GM18526 (cell line): ENCODE results near the gene HES1.

Source experiments
- POLR2A ChIP-seq: IDR thresholded peaks from 3 replicates; pipeline ENCODE4 v1.6.1; 2011; ENCODE audit not compliant: insufficient read length; ENCODE audit errors: extremely low read depth

Gene HES1

GRCh38 chr3:194132465-194133286 is 3.3 kb upstream of the HES1 start:
- TF ChIP-seq POLR2A, result no peak

DNA sequence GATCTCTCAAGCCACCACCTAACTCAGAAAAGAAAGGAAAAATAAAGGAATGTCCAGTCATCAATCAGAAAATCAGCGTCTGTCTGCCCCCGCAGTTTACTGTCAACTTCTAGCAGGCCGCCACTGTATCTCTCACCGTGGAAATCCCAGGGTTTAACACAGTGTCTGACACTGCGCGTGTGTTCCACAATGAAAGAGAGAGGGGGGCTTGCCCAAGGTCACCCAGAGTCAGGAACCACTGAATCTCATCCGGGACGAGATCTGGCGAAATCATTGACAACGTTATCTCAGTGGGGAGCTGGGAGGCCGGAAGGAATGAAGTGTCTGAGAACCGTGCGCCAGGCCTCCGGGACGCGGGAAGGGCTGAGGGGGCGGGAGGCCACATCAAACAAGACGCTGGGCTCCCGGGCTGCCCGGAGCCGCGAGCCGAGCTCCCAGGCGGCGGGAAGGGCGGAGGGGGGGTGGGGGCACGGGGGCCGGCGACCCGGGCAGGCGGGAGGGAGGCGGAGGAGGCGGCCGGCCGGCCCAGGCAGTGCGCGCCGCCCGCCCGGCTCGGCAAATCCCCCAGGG is 2.2 kb upstream of the HES1 start:
- TF ChIP-seq POLR2A, result no peak

GRCh38 chr3:194134231-194134756 is 1.7 kb upstream of the HES1 start:
- no peak for TF ChIP-seq POLR2A

GRCh38 chr3:194134757-194135515 is 1.0 kb upstream of the HES1 start:
- peak; percentile 24 for TF ChIP-seq POLR2A

DNA sequence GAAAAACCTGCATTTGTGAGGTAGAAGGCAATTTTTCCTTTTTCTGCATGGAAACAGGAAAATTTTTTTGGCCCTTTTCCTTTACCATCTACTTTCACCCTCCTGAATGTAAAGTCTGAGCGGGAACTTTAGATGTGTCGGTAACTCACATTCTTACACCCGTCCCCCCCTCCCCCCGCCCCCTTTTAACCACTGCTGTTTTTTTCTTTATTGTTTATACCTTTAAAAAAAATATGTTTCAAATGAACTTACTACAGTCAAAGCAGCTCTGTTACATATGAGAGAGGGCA is 487 bp upstream of the HES1 start:
- no peak for TF ChIP-seq POLR2A

DNA sequence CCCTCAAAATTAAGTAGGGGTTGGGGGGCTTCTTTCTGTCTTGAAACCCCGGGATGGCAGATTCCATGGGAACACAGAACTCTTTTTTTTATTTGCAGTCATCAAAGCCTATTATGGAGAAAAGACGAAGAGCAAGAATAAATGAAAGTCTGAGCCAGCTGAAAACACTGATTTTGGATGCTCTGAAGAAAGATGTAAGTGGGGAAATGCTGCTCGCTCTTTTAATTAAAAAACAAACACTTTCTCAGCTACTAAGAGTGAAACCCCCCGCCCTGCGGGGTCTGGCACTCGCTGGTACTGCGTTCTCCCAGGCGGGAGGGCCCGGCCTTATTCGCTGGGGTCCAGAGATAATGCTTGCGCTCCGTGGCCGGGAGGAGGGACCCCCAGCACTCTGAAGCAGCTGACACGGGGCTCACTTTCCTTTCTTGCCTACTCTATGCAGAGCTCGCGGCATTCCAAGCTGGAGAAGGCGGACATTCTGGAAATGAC is 615 bp downstream of the HES1 start:
- no peak for TF ChIP-seq POLR2A

- no peak for TF ChIP-seq POLR2A
These were observed 1.1 kb downstream of the HES1 start for GRCh38 chr3:194137008-194137505.

GRCh38 chr3:194137506-194138474 is 1.8 kb downstream of the HES1 start:
- TF ChIP-seq POLR2A, result peak; percentile 44

DNA sequence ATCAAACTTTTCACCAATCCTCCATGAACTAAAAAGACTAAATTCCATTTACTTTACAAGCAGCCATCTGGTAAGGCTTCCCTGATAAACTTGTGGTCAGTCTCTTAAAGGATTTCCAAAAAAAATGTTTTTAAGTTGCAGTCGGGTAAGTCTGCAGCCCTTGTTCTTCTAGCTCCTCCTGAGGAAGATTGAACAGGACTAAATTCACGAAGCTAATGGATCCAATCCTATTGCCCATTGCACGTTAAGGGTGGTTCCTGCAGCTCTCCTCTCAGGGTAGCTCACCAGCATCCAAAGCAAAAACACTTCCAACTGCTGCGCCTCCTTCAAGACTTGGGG is 2.8 kb downstream of the HES1 start:
- no peak for TF ChIP-seq POLR2A

DNA sequence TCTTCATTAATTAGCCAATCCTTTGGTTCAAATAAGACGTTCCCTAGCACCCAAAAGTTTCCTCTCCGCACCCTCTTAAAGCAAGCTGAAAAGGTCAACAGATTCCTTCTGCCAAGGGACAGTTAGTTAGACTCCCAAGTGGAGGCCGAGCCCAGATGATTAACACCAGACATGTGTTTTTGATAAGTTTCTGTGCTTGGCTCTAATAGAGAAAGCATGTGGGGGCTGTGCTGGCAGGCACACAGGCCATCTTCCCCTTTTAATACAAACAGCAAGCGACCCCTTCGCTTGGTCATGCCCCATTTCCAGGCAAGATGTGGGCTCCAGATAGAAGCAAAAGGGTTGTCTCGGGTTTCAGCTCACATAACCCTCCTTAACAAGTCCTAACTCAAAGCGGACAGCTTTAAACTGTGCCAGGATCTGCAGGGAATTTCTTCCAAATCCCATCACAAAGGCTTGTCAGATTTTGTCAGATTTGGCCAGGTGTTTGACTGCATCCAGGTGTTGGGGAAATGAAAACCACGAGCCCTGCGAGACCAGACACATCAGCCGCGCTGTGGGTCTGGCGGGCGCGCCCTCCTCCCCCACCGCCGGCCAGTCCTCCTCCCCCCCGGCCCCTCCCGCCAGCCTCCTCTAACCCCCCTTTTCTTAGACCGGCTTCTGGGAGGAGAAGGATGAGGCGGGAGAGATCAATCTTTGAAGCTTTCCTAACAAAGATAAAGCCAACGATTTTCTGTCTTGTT is 3.3 kb downstream of the HES1 start:
- no peak for TF ChIP-seq POLR2A

GRCh38 chr3:194139814-194140391 is 4.0 kb downstream of the HES1 start:
- no peak for TF ChIP-seq POLR2A

DNA sequence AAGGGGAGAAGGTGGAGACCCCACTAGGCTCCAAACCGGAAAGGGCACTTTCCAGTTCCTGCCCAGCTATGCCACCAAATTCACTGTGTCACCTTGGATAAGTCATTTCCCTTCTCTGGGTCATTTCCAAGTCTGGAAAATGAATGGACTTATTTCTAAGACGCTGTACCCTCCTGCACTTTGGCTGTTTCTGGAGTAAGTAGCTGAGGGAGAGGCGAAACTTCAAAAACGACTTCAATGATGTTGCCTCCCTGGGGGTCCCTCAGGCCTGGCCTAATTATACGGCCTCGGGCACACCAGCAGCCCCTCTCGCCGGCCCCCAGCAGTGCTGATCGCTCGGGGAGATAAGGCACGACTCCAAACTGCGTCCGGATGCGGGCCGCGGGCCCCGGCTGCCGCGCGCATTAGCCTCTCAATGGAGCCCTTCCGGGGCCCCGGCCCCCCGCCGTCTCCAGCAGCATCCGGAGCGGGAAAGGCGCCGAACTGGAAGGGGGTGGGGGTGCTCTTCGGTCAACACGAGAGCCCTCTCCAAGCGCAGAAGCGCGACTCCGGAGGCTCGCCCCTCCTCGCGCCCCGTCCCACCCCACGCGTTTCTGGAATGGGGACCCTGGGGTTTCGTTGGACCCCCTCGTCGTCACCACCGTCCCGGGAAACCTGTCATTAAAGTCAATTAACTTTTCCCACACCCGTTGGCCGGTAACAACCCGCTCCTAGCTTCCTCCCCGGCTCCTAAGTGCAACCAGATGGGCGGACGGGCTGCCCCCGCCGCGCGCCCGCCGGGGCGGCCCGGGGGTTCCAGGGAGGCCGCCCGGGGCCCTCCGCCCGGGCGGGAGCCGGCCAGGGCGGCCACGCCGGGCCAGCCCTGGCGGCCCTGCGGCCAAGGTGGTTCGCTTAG is 4.8 kb downstream of the HES1 start:
- TF ChIP-seq POLR2A, result no peak
